Ovary (tissue), 3 donors: ENCODE results near the gene UBE3D.

Experiments
- CTCF ChIP-seq, 3 donors: fragments of 450-650 bp in 2 of 3; fragments of 200-600 bp in 1 of 3; IDR thresholded peaks; one replicate each; pipeline versions ENCODE4 v1.5.1 to v1.8.0; 2016 to 2022; ENCODE audit warnings: antibody characterized with exemption in 3 of 3, mild to moderate bottlenecking in 1 of 3
- POLR2A ChIP-seq: fragments of 450-650 bp; IDR thresholded peaks from one replicate; pipeline ENCODE4 v1.6.1; 2017; ENCODE audit warnings: antibody characterized with exemption, mild to moderate bottlenecking, moderate library complexity
- donor health status: DM: no; HTN: no; CAD: no.

GRCh38 chr6:82878812-82879211 lies 186.8 kb downstream of the UBE3D start:
- no peak for TF ChIP-seq POLR2A
- TF ChIP-seq CTCF (IDR thresholded peaks at IDR 0.05) = no peak
